IPS-NIHi11 (cell line): ENCODE measurements around the gene ZNF487.

Source experiments
- DNase-seq: peaks from one replicate; pipeline ENCODE4 v3.0.0; 2012; ENCODE audit warnings: mixed read lengths, low spot score

ZNF487 gene

GRCh38 chr10:43524434-43525247 lies 87.7 kb downstream of the ZNF487 start:
- DNase-seq, result no peak
